ENCODE results near the gene CA11. TPM values are rescaled to one million over a fixed set of nuclear protein-coding genes. Genes with fewer than 3 reads are reported as not detected.
"Not testable (repeated sequence)": the region's sequence is repeated elsewhere in the genome, so short reads cannot be mapped to it uniquely, and the experiment has no call there.

The CA11 gene
- total RNA-seq, 1 experiment from 2014 or later, result not detected

GRCh38 chr19:48665786-48666185 lies 19.8 kb upstream of the CA11 start:
- Histone ChIP-seq H3K27ac (ENCODE audit: low read length) (no peak overlapping the region), H2AFZ (ENCODE audit: low read length) (no peak overlapping the region), H3K36me3 (ENCODE audit: insufficient read depth, low read length) (no peaks in the 10 kb centered on the region), H3K4me1 (ENCODE audit: low read length) (peaks cover 3% of the 10 kb centered on the region), H3K4me3 (ENCODE audit: low read length) (no peak overlapping the region), H3K9me3 (ENCODE audit: low read length) (no peaks in the 10 kb centered on the region; the same call in 1 of the 2 replicates), H3K4me2 (ENCODE audit: low read depth, low read length, poor library complexity, severe bottlenecking) (no peak overlapping the region), H4K20me1 (ENCODE audit: insufficient read depth, low read depth, low read length) (no peaks in the 10 kb centered on the region), H3K9me2 (replicated peaks; ENCODE audit: insufficient read depth, low read length) (no peaks in the 10 kb centered on the region), H3K79me2 (ENCODE audit: low read length) (no peaks in the 10 kb centered on the region), H3K9ac (ENCODE audit: low read length) (no peak overlapping the region), H3K27me3 (ENCODE audit: low read length) (no peaks in the 10 kb centered on the region)
- DNase-seq, result no peak

- Histone ChIP-seq H2AFZ (ENCODE audit: low read length) (no peak overlapping the region), H3K36me3 (ENCODE audit: insufficient read depth, low read length) (no peaks in the 10 kb centered on the region), H3K4me3 (ENCODE audit: low read length) (no peak overlapping the region), H3K4me1 (ENCODE audit: low read length) (peaks cover 5% of the 10 kb centered on the region), H3K9ac (ENCODE audit: low read length) (no peak overlapping the region), H3K9me3 (ENCODE audit: low read length) (no peaks in the 10 kb centered on the region; the same call in 1 of the 2 replicates), H3K9me2 (replicated peaks; ENCODE audit: insufficient read depth, low read length) (no peaks in the 10 kb centered on the region), H3K4me2 (ENCODE audit: low read depth, low read length, poor library complexity, severe bottlenecking) (no peak overlapping the region), H3K27ac (ENCODE audit: low read length) (no peak overlapping the region), H3K79me2 (ENCODE audit: low read length) (no peaks in the 10 kb centered on the region), H4K20me1 (ENCODE audit: insufficient read depth, low read depth, low read length) (no peaks in the 10 kb centered on the region), H3K27me3 (ENCODE audit: low read length) (no peaks in the 10 kb centered on the region)
- no peak for DNase-seq
These were observed 18.5 kb upstream of the CA11 start for GRCh38 chr19:48664476-48664875.

- no peaks in the 10 kb centered on the region for H3K9me3 ChIP-seq (ENCODE audit: low read length)
- H3K4me2 ChIP-seq (ENCODE audit: low read depth, low read length, poor library complexity, severe bottlenecking), result no peak overlapping the region
- DNase-seq, result no peak
- no peak overlapping the region for H3K27ac ChIP-seq (ENCODE audit: low read length)
- H3K9ac ChIP-seq (ENCODE audit: low read length), result no peak overlapping the region
- H3K4me3 ChIP-seq (ENCODE audit: low read length), result no peak overlapping the region
- H2AFZ ChIP-seq (ENCODE audit: low read length), result no peak overlapping the region
- peaks cover 5% of the 10 kb centered on the region for H3K4me1 ChIP-seq (ENCODE audit: low read length)
- H3K27me3 ChIP-seq (ENCODE audit: low read length), result no peaks in the 10 kb centered on the region
- no peaks in the 10 kb centered on the region for H4K20me1 ChIP-seq (ENCODE audit: insufficient read depth, low read depth, low read length)
- no peaks in the 10 kb centered on the region for H3K36me3 ChIP-seq (ENCODE audit: insufficient read depth, low read length)
- no peaks in the 10 kb centered on the region for H3K79me2 ChIP-seq (ENCODE audit: low read length)
- no peaks in the 10 kb centered on the region for H3K9me2 ChIP-seq (replicated peaks; ENCODE audit: insufficient read depth, low read length)
These were observed 17.7 kb upstream of the CA11 start for GRCh38 chr19:48663667-48664066.

- Histone ChIP-seq H3K36me3 (ENCODE audit: insufficient read depth, low read length) (no peaks in the 10 kb centered on the region), H3K4me1 (ENCODE audit: low read length) (peaks cover 5% of the 10 kb centered on the region), H2AFZ (ENCODE audit: low read length) (no peak overlapping the region), H3K4me3 (ENCODE audit: low read length) (no peak overlapping the region), H3K9me2 (replicated peaks; ENCODE audit: insufficient read depth, low read length) (no peaks in the 10 kb centered on the region), H3K9me3 (ENCODE audit: low read length) (no peaks in the 10 kb centered on the region), H3K27me3 (ENCODE audit: low read length) (no peaks in the 10 kb centered on the region), H3K4me2 (ENCODE audit: low read depth, low read length, poor library complexity, severe bottlenecking) (no peak overlapping the region), H3K27ac (ENCODE audit: low read length) (no peak overlapping the region), H3K79me2 (ENCODE audit: low read length) (no peaks in the 10 kb centered on the region), H3K9ac (ENCODE audit: low read length) (no peak overlapping the region), H4K20me1 (ENCODE audit: insufficient read depth, low read depth, low read length) (no peaks in the 10 kb centered on the region)
- no peak for DNase-seq
These were observed 15.7 kb upstream of the CA11 start for GRCh38 chr19:48661711-48662090.

GRCh38 chr19:48660852-48661710 lies 15.1 kb upstream of the CA11 start:
- peak; percentile 96 for DNase-seq
- Histone ChIP-seq H3K4me2 (ENCODE audit: low read depth, low read length, poor library complexity, severe bottlenecking) (peak overlapping the region; percentile 7), H3K4me1 (ENCODE audit: low read length) (peaks cover 5% of the 10 kb centered on the region), H3K79me2 (ENCODE audit: low read length) (no peaks in the 10 kb centered on the region), H2AFZ (ENCODE audit: low read length) (peak overlapping the region; percentile 65), H3K9me2 (replicated peaks; ENCODE audit: insufficient read depth, low read length) (no peaks in the 10 kb centered on the region), H3K9me3 (ENCODE audit: low read length) (no peaks in the 10 kb centered on the region), H3K9ac (ENCODE audit: low read length) (peak overlapping the region; percentile 33; the same call in 1 of the 2 replicates), H3K4me3 (ENCODE audit: low read length) (peak overlapping the region; percentile 3; the same call in 1 of the 2 replicates), H4K20me1 (ENCODE audit: insufficient read depth, low read depth, low read length) (no peaks in the 10 kb centered on the region), H3K27ac (ENCODE audit: low read length) (no peak overlapping the region), H3K27me3 (ENCODE audit: low read length) (no peaks in the 10 kb centered on the region), H3K36me3 (ENCODE audit: insufficient read depth, low read length) (no peaks in the 10 kb centered on the region)

- Histone ChIP-seq H4K20me1 (ENCODE audit: insufficient read depth, low read depth, low read length) (no peaks in the 10 kb centered on the region), H3K27ac (ENCODE audit: low read length) (no peak overlapping the region), H3K4me1 (ENCODE audit: low read length) (peaks cover 5% of the 10 kb centered on the region), H3K9ac (ENCODE audit: low read length) (no peak overlapping the region), H2AFZ (ENCODE audit: low read length) (no peak overlapping the region), H3K9me2 (replicated peaks; ENCODE audit: insufficient read depth, low read length) (no peaks in the 10 kb centered on the region), H3K4me3 (ENCODE audit: low read length) (no peak overlapping the region), H3K9me3 (ENCODE audit: low read length) (no peaks in the 10 kb centered on the region), H3K4me2 (ENCODE audit: low read depth, low read length, poor library complexity, severe bottlenecking) (no peak overlapping the region), H3K79me2 (ENCODE audit: low read length) (no peaks in the 10 kb centered on the region), H3K36me3 (ENCODE audit: insufficient read depth, low read length) (no peaks in the 10 kb centered on the region), H3K27me3 (ENCODE audit: low read length) (no peaks in the 10 kb centered on the region)
- DNase-seq, result peak; percentile 79
These were observed 13.8 kb upstream of the CA11 start for GRCh38 chr19:48659768-48660167.

- no peak overlapping the region for H3K9ac ChIP-seq (ENCODE audit: low read length)
- no peaks in the 10 kb centered on the region for H3K27me3 ChIP-seq (ENCODE audit: low read length)
- no peaks in the 10 kb centered on the region for H3K36me3 ChIP-seq (ENCODE audit: insufficient read depth, low read length)
- H3K9me2 ChIP-seq (replicated peaks; ENCODE audit: insufficient read depth, low read length), result no peaks in the 10 kb centered on the region
- H4K20me1 ChIP-seq (ENCODE audit: insufficient read depth, low read depth, low read length), result no peaks in the 10 kb centered on the region
- no peak overlapping the region for H3K4me2 ChIP-seq (ENCODE audit: low read depth, low read length, poor library complexity, severe bottlenecking)
- no peak overlapping the region for H3K4me3 ChIP-seq (ENCODE audit: low read length)
- H3K27ac ChIP-seq (ENCODE audit: low read length), result no peak overlapping the region
- H2AFZ ChIP-seq (ENCODE audit: low read length), result no peak overlapping the region
- DNase-seq, result no peak
- no peaks in the 10 kb centered on the region for H3K79me2 ChIP-seq (ENCODE audit: low read length)
- no peaks in the 10 kb centered on the region for H3K9me3 ChIP-seq (ENCODE audit: low read length)
- H3K4me1 ChIP-seq (ENCODE audit: low read length), result peaks cover 5% of the 10 kb centered on the region
These were observed 12.5 kb upstream of the CA11 start for GRCh38 chr19:48658483-48658882.

- not testable (repeated sequence) for H3K27me3 ChIP-seq (ENCODE audit: low read length); H2AFZ ChIP-seq (ENCODE audit: low read length); H3K9me2 ChIP-seq (replicated peaks; ENCODE audit: insufficient read depth, low read length); H3K79me2 ChIP-seq (ENCODE audit: low read length); H3K4me3 ChIP-seq (ENCODE audit: low read length); H4K20me1 ChIP-seq (ENCODE audit: insufficient read depth, low read depth, low read length); H3K4me1 ChIP-seq (ENCODE audit: low read length); H3K4me2 ChIP-seq (ENCODE audit: low read depth, low read length, poor library complexity, severe bottlenecking); H3K36me3 ChIP-seq (ENCODE audit: insufficient read depth, low read length); H3K27ac ChIP-seq (ENCODE audit: low read length); H3K9me3 ChIP-seq (ENCODE audit: low read length); H3K9ac ChIP-seq (ENCODE audit: low read length); DNase-seq
These were observed 11.8 kb upstream of the CA11 start for GRCh38 chr19:48657828-48658227.

All from Karpas-422 (cell line).